Effector CD8-positive, alpha-beta T cell (primary cell): ENCODE results near the gene MMAA.
"Not testable (repeated sequence)": the region's sequence is repeated elsewhere in the genome, so short reads cannot be mapped to it uniquely, and the experiment has no call there.

Source experiments
- DNase-seq: peaks from one replicate; lab custom pipeline; 2025; lab: John Stamatoyannopoulos, UW

MMAA gene

GRCh38 chr4:145635117-145635516, 15.9 kb downstream of the MMAA start:
- DNase-seq, result no peak

DNA sequence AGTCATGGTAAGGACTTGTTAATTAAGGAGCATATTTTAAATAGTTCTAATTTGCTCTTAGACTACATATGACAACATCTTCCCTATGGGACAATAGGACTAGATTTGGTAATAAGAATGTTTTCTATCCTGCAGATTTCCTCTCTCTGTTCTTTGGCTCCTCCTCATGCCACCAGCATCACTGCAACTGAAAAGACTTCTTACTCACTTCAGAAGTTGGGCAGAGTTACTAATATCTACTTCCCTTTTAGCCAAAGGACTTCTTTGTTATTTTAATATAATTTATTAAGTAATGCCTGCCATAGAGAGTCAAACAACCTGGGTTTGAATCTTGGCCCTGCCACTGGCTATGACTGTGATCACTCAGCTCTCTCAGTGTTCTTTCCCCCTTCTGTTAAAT, 16.4 kb downstream of the MMAA start:
- DNase-seq, result no peak

GRCh38 chr4:145639186-145639698, 20.1 kb downstream of the MMAA start:
- DNase-seq, result no peak

GRCh38 chr4:145640236-145640635, 21.1 kb downstream of the MMAA start:
- DNase-seq, result not testable (repeated sequence)

- no peak for DNase-seq
Measured at GRCh38 chr4:145643295-145643694, 24.1 kb downstream of the MMAA start.

DNA sequence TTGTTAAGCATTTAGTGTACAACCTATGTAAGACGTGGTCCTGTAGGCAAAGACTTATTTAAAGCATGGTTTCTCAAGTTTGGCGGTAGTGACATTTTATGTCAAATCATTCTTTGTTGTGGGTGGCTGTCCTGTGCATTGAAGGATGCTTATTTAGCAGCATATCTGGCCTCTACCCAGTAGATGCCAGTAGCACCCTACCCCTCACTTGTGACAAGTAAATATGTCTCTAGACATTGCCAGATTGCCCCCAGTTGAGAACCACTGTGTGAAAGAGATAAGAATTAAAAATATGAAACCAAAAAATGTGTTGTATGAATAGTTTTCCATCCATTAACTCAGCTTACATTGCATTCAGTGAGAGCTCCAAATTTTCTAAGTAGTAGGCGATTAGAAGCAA, 25.5 kb downstream of the MMAA start:
- no peak for DNase-seq

GRCh38 chr4:145656156-145656555, 37.0 kb downstream of the MMAA start:
- DNase-seq, result no peak

DNA sequence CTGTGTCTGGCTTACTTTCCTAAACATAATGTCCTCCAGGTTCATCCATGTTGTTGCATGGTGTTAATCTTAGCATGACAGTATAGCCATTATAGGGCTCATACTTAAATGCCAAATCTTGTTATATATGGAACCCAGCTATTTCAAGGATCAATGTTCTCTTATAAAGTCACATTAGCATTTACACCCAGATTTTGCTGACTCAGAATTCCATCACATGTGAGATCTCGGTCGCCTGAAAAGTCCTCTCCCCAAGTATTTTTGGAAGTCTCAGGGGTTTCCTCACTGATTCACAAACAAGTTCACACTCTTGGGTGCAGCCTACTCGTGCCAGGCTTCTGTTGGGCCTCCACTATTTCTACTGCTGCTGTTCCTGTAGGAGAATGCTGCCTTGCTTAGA, 40.9 kb downstream of the MMAA start:
- no peak for DNase-seq

DNA sequence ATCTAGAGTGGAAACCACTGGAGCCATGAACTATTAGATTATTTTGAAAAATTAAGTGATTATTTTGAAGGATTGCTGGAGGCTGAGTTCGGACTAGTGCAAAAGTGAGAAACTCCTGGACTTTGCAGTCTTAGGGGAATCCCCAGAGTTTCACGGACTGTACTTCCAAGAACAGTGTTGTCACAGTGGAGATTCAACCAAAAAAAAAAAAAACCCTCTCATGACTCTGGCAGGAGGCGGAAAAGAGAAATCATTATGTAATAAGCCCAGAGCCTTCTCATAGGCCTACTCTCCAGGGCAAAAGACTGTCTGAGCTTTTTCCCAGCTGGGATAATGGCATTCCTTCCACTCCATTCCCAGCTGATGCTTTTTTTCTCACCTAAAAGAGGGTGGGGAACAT, 44.0 kb downstream of the MMAA start:
- DNase-seq, result no peak

DNA sequence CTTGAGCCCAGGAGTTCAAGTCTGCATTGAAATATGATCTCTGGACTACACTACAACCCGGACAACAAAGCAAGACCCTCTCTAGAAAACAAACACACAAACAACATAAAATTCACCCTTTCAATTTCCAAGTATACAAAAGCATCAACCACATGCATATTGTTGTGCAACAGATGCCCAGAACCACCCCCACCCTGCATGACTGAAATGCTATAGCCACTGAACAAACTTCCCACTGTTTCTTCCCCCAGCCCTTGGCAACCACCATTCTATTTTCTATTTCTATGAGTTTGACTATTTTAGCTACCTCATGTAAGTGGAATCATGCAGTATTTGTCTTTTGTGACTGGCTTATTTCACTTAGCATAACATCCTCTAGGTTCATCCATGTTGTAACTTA, 46.6 kb downstream of the MMAA start:
- DNase-seq, result no peak

GRCh38 chr4:145670422-145670821, 51.2 kb downstream of the MMAA start:
- DNase-seq, result no peak

GRCh38 chr4:145679520-145679919, 60.3 kb downstream of the MMAA start:
- DNase-seq, result no peak

- no peak for DNase-seq
Measured at GRCh38 chr4:145679991-145680455, 60.8 kb downstream of the MMAA start, which contains the start of gene C4orf51. Gene C4orf51 (plus strand): TSS chr4:145680146. CDS start chr4:145680204, 58 bp downstream.

DNA sequence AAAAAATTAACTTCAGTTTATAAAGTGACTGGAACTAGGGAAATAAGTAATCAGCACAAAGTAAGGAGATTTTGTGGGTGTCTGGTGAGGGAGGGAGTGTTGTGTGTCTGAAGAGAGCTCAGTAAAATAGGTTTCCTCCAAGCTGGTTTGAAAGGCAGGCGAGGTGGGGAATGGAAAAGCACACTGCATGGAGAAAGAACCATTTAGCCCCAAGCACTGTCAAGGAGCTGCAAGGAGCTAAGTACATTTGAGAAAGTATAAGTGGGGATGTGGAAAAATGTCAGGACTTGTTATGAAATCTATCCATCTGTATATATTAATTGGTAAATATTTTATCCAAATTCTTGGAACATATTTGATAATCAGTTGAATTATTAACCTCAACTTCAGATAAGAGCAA, 61.7 kb downstream of the MMAA start:
- no peak for DNase-seq

DNA sequence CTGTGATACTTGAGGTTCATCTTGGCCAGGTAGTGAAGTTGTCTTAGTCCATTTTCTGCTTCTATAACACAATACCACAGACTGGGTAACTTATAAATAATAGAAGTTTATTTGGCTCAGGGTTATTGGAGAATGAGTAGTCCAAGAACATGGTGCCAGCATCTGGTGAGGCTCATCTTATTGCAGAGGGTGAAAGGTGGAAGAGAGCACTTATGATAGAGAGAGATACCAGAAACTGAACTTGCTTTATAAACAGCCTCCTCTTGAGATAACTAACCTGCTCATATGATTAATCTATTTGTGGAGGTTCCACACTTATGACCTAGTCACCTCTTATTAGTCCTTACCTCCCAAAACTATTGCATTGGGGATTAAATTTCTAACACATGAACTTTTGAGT, 62.3 kb downstream of the MMAA start:
- DNase-seq, result no peak

GRCh38 chr4:145681956-145682355, 62.8 kb downstream of the MMAA start:
- no peak for DNase-seq

- no peak for DNase-seq
Measured at GRCh38 chr4:145686991-145687390, 67.8 kb downstream of the MMAA start.

DNA sequence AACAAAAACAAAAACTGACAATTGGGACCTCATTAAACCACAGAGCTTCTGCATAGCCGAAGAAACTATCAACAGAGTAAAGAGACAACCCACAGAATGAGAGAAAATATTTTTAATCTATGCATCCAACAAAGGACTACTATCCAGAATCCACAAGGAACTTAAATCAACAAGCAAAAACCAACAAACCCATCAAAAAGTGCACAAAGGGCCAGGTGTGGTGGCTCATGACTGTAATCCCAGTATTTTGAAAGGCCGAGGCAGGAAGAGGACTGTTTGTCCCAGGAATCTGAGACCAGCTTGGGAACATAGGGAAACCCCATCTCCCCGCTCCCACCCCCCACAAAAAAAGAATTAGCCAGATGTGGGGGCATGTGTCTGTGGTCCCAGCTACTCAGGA, 71.4 kb downstream of the MMAA start:
- no peak for DNase-seq

GRCh38 chr4:145691416-145691815, 72.2 kb downstream of the MMAA start:
- DNase-seq, result not testable (repeated sequence)

GRCh38 chr4:145694929-145695328, 75.7 kb downstream of the MMAA start:
- no peak for DNase-seq

DNA sequence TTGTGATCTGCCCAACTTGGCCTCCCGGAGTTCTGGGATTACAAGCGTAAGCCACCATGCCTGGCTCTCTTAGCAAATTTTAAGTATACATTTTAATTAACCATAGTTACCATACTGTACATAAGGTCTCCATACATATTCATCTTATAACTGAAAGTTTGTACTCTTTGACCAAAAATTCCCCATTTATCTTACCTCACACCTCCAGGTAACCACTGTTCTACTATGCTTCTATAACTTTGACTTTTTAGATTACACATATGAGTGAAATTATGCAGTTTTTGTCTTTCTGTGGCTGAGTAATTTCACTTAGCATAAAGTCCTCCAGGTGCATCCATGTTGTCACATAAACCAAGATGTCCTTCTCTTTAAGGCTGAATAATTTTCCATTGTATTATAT, 78.1 kb downstream of the MMAA start:
- no peak for DNase-seq

DNA sequence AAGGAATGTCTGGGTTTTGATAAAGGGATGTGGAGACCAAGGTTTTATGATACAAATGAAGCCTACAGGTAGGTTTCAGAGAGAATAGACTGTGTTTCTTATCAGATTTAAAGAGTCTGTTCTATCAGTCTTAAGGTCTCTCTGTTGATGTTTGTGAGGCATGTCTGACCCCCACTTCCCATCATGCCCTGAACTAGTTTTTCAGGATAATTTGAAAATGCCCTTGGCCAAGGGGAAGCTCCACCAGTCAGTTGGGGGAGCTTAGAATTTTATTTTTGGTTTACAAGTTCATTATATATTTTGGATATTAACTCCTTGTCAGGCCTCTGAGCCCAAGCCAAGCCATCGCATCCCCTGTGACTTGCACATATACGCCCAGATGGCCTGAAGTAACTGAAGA, 79.3 kb downstream of the MMAA start:
- no peak for DNase-seq

- DNase-seq, result no peak
Measured at GRCh38 chr4:145703850-145704497, 84.8 kb downstream of the MMAA start.

DNA sequence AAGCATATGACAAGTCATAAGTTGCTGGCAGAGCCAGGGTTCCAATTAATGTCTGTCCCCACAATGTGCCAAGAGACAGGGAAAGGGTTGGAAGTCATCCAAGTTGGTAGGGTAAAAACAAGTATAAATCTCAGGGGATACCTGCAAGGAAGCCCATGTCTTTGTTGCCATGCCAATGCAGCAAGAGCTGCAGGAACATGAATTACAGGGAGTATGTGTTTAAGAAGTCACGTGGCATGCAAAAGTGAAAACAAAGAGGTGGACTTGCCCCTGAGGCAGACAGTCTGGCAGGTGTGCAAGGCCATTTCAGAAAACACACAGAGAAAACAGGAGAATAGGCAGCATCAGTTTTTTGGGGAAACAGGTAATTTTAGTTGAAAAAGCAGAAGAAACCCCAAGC, 90.2 kb downstream of the MMAA start:
- DNase-seq, result no peak
